Measurements from ENCODE around the gene SLAMF7.

DNA sequence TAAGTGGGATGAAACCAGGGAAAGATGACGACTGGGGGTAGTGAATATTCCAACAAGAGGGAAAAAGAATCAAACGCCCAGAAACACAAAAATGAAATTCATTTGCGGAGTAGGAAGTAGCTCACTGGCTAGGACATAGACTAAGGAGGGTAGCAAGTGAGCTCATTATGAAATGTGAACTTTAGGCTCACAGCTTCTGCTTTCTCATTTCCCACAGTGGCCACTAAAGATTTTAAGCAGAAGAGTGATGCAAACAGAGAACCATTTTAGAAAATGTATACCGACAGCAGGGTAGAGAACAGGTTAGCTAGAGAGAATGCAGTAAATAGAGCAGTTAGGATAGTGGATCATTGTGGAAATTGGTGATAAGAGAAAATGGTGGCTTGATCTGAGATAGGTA lies 30.9 kb upstream of the SLAMF7 start:
- no peak for TF ChIP-seq EZH2 (IDR thresholded peaks at IDR 0.05)
- no peak for TF ChIP-seq POLR2AphosphoS5 (IDR thresholded peaks at IDR 0.05; ENCODE audit: borderline replicate concordance, low read depth, low read length)
- no peak for TF ChIP-seq FOXP2 (optimal IDR thresholded peaks at IDR 0.05; ENCODE audit: control extremely low read depth, extremely low read length, insufficient read depth)
